ENCODE results near the gene NALCN.

Gene NALCN

GRCh38 chr13:101202590-101202989 is 213.7 kb downstream of the NALCN start:
- DNase-seq, result no peak

GRCh38 chr13:101190976-101191375 is 225.3 kb downstream of the NALCN start:
- no peak for DNase-seq

GRCh38 chr13:101190337-101190736 is 226.0 kb downstream of the NALCN start:
- DNase-seq, result no peak

GRCh38 chr13:101185606-101186005 is 230.7 kb downstream of the NALCN start:
- no peak for DNase-seq

- no peak for DNase-seq
These were observed 235.1 kb downstream of the NALCN start for GRCh38 chr13:101181076-101181685.

- no peak for DNase-seq
These were observed 237.3 kb downstream of the NALCN start for GRCh38 chr13:101179021-101179420.

- DNase-seq, result peak; percentile 12
These were observed 237.9 kb downstream of the NALCN start for GRCh38 chr13:101178406-101178805.

GRCh38 chr13:101170306-101170705 is 246.0 kb downstream of the NALCN start:
- no peak for DNase-seq

- DNase-seq, result no peak
These were observed 259.0 kb downstream of the NALCN start for GRCh38 chr13:101157261-101157660.

GRCh38 chr13:101155920-101156319 is 260.4 kb downstream of the NALCN start:
- no peak for DNase-seq

- DNase-seq, result no peak
These were observed 264.1 kb downstream of the NALCN start for GRCh38 chr13:101152184-101152583.

- DNase-seq, result peak; percentile 29
These were observed 265.3 kb downstream of the NALCN start for GRCh38 chr13:101150998-101151397.

- DNase-seq, result peak; percentile 21
These were observed 266.4 kb downstream of the NALCN start for GRCh38 chr13:101149735-101150384.

GRCh38 chr13:101146101-101146898 is 270.0 kb downstream of the NALCN start:
- no peak for DNase-seq

GRCh38 chr13:101144808-101145419 is 271.4 kb downstream of the NALCN start:
- DNase-seq, result no peak

GRCh38 chr13:101140936-101141335 is 275.4 kb downstream of the NALCN start:
- DNase-seq, result no peak

GRCh38 chr13:101140087-101140770 is 276.1 kb downstream of the NALCN start:
- no peak for DNase-seq

GRCh38 chr13:101139081-101139480 is 277.2 kb downstream of the NALCN start:
- DNase-seq, result no peak

- DNase-seq, result no peak
These were observed 288.5 kb downstream of the NALCN start for GRCh38 chr13:101127741-101128353.

- DNase-seq, result no peak
These were observed 293.3 kb downstream of the NALCN start for GRCh38 chr13:101123028-101123427.

GRCh38 chr13:101121608-101122007 is 294.7 kb downstream of the NALCN start:
- no peak for DNase-seq

- no peak for DNase-seq
These were observed 296.3 kb downstream of the NALCN start for GRCh38 chr13:101120007-101120406.
